Lung (tissue), 12 donors: ENCODE data around the gene DMAC2L. TPM values are rescaled to one million over a fixed set of nuclear protein-coding genes. Genes with fewer than 3 reads are reported as not detected.

Experiments used
- ATAC-seq: fragments of 200-7000 bp; cut with Tn5 transposase; one replicate; pipeline ENCODE4 v1.9.1; 2020; ENCODE audit warnings: moderate number of reproducible peaks; ENCODE audit not compliant: insufficient read depth, low FRiP score
- DNase-seq, 3 donors: peaks; one replicate each; pipeline ENCODE4 v3.0.0-alpha.2; 2013 to 2017
- H3K27ac ChIP-seq, 2 donors: one replicate each; pipeline ENCODE4 v1.5.1; 2013; ENCODE audit warnings: mild to moderate bottlenecking in 2 of 2, moderate library complexity in 2 of 2, control low read depth in 1 of 2, inconsistent platforms in 1 of 2, low read depth in 1 of 2, low read length in 1 of 2
- H3K27me3 ChIP-seq, 3 donors: one replicate each; pipeline ENCODE4 v1.5.1; 2013; ENCODE audit warnings: low read length in 2 of 3; ENCODE audit not compliant: control insufficient read depth in 3 of 3, insufficient read depth in 3 of 3
- H3K36me3 ChIP-seq, 4 donors: one replicate each; pipeline ENCODE4 v1.5.1; 2013; ENCODE audit warnings: low read length in 4 of 4, mild to moderate bottlenecking in 1 of 4, moderate library complexity in 1 of 4; ENCODE audit not compliant: control insufficient read depth in 4 of 4, insufficient read depth in 4 of 4
- H3K4me1 ChIP-seq, 5 donors: one replicate each; pipeline ENCODE4 v1.5.1; 2013; ENCODE audit warnings: low read length in 5 of 5, mild to moderate bottlenecking in 2 of 5, moderate library complexity in 1 of 5; ENCODE audit not compliant: control insufficient read depth in 5 of 5, insufficient read depth in 5 of 5
- H3K4me3 ChIP-seq: one replicate; pipeline ENCODE4 v1.5.1; 2013; ENCODE audit warnings: mild to moderate bottlenecking, control low read depth, moderate library complexity
- H3K9ac ChIP-seq, 2 donors: one replicate each; pipeline ENCODE4 v1.5.1; 2013; ENCODE audit warnings: low read length in 2 of 2, control low read depth in 1 of 2; ENCODE audit not compliant: insufficient read depth in 1 of 2
- H3K9me3 ChIP-seq, 4 donors: one replicate each; pipeline ENCODE4 v1.5.1; 2013; ENCODE audit warnings: low read length in 3 of 4, mild to moderate bottlenecking in 1 of 4, moderate library complexity in 1 of 4; ENCODE audit not compliant: control insufficient read depth in 4 of 4, insufficient read depth in 3 of 4
- WGBS, 2 donors: extraction: QIAGEN DNeasy Blood & Tissue Kit; methylation state at CpG; one replicate each; pipeline ENCODE4 v1.1.7; 2013; 5-methylcytosine and 5-hydroxymethylcytosine counted together
- polyA plus RNA-seq, 2 donors: library from polyadenylated mRNA; stranded (reverse); fragments of 200-250 nt; gene quantifications; one replicate each; pipeline ENCODE4 v1.2.1, GENCODE V29; 2013
- total RNA-seq, 2 donors: library from RNA; depleted of rRNA in 1 of 2; stranded (reverse); fragments of >200 nt in 1 of 2; gene quantifications; one replicate each; pipeline ENCODE4 v1.2.1, GENCODE V29; 2014 to 2021
- TF ChIP-seq, protein P1 (sequence below): IDR thresholded peaks from 2 replicates; pipeline ENCODE4 v1.5.1; 2012; ENCODE audit warnings: mild to moderate bottlenecking; ENCODE audit errors: control extremely low read depth, extremely low read depth
- donor health status: control.
- donor health status: control.
- donor health status: Bipolar disorder and iron deficiency.
- donor health status: healthy.
- donor health status: DM: yes; HTN: yes; CAD: no.

The DMAC2L gene
- total and polyA plus RNA-seq, 4 donors: 9.9 to 21.7 (median 17.9) TPM

DNA sequence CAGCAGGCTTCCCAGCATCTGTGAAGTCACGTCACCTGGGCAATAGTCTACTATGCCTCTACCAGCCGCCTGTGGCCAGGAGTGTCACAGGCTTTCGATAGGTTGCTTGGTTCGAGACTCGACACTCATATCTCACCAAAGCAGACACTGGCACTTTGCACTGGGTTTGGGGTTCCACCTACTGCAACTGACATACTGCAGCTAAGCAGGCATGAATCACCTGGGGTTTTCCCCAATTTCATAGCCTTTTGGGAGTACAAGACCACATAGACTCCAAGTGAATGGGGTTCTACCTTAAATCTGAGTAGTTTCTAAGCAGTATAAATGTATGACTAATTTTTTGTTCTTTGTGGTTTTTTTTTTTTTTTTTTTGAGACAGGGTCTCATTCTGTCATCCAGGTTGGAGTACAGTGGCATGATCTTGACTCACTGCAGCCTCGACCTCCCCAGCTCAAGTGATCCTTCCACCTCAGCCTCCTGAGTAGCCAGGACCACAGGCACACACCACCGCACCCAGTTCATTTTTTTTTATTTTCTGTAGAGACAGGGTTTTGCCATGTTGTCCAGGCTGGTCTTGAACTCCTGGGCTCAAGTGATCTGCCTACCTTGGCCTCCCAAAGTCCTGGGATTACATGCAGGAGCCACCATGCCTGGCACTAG is 32.1 kb downstream of the DMAC2L start:
- H3K4me3 ChIP-seq: no peak overlapping the region
- TF ChIP-seq, protein P1, sequence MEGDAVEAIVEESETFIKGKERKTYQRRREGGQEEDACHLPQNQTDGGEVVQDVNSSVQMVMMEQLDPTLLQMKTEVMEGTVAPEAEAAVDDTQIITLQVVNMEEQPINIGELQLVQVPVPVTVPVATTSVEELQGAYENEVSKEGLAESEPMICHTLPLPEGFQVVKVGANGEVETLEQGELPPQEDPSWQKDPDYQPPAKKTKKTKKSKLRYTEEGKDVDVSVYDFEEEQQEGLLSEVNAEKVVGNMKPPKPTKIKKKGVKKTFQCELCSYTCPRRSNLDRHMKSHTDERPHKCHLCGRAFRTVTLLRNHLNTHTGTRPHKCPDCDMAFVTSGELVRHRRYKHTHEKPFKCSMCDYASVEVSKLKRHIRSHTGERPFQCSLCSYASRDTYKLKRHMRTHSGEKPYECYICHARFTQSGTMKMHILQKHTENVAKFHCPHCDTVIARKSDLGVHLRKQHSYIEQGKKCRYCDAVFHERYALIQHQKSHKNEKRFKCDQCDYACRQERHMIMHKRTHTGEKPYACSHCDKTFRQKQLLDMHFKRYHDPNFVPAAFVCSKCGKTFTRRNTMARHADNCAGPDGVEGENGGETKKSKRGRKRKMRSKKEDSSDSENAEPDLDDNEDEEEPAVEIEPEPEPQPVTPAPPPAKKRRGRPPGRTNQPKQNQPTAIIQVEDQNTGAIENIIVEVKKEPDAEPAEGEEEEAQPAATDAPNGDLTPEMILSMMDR: no peak
- no peaks in the 10 kb centered on the region for H3K36me3 ChIP-seq
- no peak for ATAC-seq
- no peak for DNase-seq
- no peak overlapping the region for H3K27ac ChIP-seq
- 88 to 96% methylated on average over 7 of the region's 7 CpGs for WGBS, 2 donors
- H3K27me3 ChIP-seq: no peaks in the 10 kb centered on the region
- peaks cover 0 to 32% (median 7%) of the 10 kb centered on the region in 5 donors for H3K4me1 ChIP-seq
- no peak overlapping the region for H3K9ac ChIP-seq
- no peaks in the 10 kb centered on the region for H3K9me3 ChIP-seq

GRCh38 chr14:50344876-50345563 is 32.9 kb downstream of the DMAC2L start:
- H3K36me3 ChIP-seq: no peaks in the 10 kb centered on the region
- no peak overlapping the region for H3K27ac ChIP-seq
- no peak overlapping the region for H3K9ac ChIP-seq
- peaks cover 0 to 32% (median 7%) of the 10 kb centered on the region in 5 donors for H3K4me1 ChIP-seq
- H3K9me3 ChIP-seq: no peaks in the 10 kb centered on the region
- TF ChIP-seq, protein P1: no peak
- H3K27me3 ChIP-seq: no peaks in the 10 kb centered on the region
- DNase-seq (no peak), ATAC-seq (no peak)
- WGBS, 2 donors: 68 to 81% methylated on average over 4 of the region's 4 CpGs
- no peak overlapping the region for H3K4me3 ChIP-seq

DNA sequence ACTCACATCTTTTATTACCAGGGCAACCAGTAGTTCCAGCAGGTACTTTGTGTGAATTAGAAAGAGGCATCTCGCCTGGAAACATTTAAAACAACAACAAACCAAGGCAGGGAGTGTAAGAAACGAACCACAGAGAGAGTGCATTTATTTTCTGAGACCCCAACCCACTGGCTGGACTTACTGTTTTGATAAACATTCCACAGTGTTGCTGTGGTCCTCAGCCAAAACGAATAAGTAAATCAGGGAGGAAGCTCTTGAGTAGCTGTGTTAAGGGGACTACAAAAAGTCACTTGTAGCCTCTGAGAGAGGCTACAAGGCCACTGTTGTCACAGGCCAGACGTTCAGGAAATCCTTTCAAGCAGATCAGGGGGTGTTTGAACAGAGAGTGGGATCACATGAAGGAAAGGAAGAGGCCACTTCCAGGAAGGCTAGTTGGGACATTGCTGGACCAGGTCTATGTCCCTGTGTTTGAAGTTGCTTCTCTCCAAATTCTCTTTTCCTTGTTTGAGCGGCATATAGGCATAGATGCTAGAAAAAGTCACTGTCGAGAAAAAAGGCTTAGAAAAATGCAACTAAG is 33.8 kb downstream of the DMAC2L start:
- DNase-seq (peak in 2 of 3 donors; percentile 41 to 54), ATAC-seq (no peak)
- Histone ChIP-seq H3K4me1 (peaks cover 0 to 32% (median 6%) of the 10 kb centered on the region in 5 donors), H3K9ac (no peak overlapping the region), H3K36me3 (no peaks in the 10 kb centered on the region), H3K4me3 (no peak overlapping the region), H3K27ac (peak overlapping the region in 1 of 2 donors; percentile 10), H3K9me3 (no peaks in the 10 kb centered on the region), H3K27me3 (no peaks in the 10 kb centered on the region)
- 55 to 66% methylated on average over 6 of the region's 6 CpGs for WGBS, 2 donors
- TF ChIP-seq, protein P1: no peak
